Measurements from ENCODE around the gene ARHGAP42.

- TF ChIP-seq POLR2A (IDR thresholded peaks at IDR 0.05) (no peak), POLR2AphosphoS5 (IDR thresholded peaks at IDR 0.05) (no peak)
- TF ChIP-seq, protein P1, sequence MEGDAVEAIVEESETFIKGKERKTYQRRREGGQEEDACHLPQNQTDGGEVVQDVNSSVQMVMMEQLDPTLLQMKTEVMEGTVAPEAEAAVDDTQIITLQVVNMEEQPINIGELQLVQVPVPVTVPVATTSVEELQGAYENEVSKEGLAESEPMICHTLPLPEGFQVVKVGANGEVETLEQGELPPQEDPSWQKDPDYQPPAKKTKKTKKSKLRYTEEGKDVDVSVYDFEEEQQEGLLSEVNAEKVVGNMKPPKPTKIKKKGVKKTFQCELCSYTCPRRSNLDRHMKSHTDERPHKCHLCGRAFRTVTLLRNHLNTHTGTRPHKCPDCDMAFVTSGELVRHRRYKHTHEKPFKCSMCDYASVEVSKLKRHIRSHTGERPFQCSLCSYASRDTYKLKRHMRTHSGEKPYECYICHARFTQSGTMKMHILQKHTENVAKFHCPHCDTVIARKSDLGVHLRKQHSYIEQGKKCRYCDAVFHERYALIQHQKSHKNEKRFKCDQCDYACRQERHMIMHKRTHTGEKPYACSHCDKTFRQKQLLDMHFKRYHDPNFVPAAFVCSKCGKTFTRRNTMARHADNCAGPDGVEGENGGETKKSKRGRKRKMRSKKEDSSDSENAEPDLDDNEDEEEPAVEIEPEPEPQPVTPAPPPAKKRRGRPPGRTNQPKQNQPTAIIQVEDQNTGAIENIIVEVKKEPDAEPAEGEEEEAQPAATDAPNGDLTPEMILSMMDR (IDR thresholded peaks at IDR 0.05): no peak
These were observed 40.3 kb downstream of the ARHGAP42 start for GRCh38 chr11:100727410-100727809.
